LNCaP clone FGC (cell line): ENCODE measurements around the gene MOSMO.
"Not testable (repeated sequence)": the region's sequence is repeated elsewhere in the genome, so short reads cannot be mapped to it uniquely, and the experiment has no call there.

Source experiments
- DNase-seq: peaks from one replicate; pipeline ENCODE4 v3.0.0-alpha.2; 2011; ENCODE audit warnings: low read depth
- H3K4me3 ChIP-seq: 2 replicates; pipeline ENCODE4 v1.5.1; 2011; ENCODE audit warnings: mild to moderate bottlenecking, low read depth, low read length, control low read depth
- TF ChIP-seq, protein P1 (sequence below): IDR thresholded peaks from 2 replicates; pipeline ENCODE4 v1.5.1; 2012; ENCODE audit warnings: mild to moderate bottlenecking; ENCODE audit not compliant: control insufficient read depth, insufficient read depth; ENCODE audit errors: extremely low read depth

MOSMO gene

DNA sequence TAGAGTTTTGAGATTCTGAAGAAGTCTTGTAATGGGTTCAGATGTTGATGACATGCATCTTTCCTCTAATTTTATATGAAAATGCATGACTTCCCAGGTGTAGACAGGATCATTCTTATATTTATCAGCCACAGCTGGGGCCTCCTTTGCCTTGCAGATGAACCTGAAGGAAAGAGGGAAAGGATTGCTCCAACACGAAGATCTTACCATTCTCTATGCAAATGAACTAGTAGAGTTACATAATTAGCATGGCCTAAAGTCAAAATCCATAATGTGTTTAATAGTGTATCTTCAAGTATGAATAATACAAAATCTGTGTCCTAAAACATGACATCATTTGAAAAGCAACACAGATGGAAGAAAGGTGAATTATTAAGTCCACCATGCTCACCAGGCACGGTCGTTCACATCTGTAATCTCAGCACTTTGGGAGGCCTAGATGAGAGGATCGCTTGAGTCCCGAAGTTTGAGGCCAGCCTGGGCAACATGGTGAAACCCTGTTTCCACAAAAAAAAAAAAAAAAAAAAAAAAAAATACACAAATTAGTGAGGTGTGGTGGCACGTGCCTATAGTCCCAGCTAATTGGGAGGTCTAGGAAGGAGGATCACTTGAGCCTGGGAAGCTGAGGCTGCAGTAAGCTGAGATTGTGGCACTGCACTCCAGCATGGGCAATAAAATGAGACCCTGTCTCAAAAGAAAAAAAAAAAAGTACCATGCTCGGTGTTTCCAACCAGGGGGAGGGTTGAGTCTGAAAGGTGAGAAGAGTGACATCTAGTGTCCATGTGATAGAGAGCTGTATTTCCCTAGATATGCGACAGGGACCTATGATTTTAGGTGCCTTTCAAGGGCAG lies 90.7 kb downstream of the MOSMO start:
- no peak overlapping the region for H3K4me3 ChIP-seq
- TF ChIP-seq, protein P1, sequence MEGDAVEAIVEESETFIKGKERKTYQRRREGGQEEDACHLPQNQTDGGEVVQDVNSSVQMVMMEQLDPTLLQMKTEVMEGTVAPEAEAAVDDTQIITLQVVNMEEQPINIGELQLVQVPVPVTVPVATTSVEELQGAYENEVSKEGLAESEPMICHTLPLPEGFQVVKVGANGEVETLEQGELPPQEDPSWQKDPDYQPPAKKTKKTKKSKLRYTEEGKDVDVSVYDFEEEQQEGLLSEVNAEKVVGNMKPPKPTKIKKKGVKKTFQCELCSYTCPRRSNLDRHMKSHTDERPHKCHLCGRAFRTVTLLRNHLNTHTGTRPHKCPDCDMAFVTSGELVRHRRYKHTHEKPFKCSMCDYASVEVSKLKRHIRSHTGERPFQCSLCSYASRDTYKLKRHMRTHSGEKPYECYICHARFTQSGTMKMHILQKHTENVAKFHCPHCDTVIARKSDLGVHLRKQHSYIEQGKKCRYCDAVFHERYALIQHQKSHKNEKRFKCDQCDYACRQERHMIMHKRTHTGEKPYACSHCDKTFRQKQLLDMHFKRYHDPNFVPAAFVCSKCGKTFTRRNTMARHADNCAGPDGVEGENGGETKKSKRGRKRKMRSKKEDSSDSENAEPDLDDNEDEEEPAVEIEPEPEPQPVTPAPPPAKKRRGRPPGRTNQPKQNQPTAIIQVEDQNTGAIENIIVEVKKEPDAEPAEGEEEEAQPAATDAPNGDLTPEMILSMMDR, result peak; percentile 85
- peak; percentile 40 for DNase-seq

DNA sequence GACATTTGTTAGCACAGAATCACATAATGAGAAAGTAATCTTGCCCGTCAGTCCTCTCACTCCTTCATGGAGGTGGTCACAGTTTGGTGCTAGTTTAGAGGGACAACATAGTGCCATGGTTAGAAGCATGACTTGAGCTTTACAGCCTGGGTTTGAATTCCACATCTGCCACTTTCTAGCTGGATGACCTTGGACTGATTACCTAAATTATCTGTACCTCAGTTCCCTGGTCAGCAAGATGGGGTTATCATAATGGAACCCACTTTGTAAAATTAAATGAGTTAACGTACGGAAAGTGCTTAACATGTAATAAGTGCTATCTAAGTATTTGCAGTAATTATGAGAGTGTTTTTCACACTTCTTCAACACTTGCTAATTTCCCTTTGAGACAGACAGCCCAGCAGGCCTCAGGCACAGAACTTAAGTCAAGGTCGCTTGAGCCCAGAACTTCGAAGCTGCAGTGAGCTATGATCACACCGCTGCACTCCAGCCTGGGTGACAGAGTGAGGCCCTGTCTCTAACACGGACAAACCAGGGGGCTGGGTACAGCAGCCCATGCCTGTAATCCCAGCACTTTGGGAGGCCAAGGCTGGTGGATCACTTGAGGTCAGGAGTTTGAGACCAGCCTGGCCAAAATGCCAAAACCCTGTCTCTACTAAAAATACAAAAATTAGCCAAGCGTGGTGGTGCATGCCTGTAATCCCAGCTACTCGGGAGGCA lies 91.5 kb downstream of the MOSMO start:
- TF ChIP-seq, protein P1, result no peak
- DNase-seq, result no peak
- H3K4me3 ChIP-seq, result no peak overlapping the region

DNA sequence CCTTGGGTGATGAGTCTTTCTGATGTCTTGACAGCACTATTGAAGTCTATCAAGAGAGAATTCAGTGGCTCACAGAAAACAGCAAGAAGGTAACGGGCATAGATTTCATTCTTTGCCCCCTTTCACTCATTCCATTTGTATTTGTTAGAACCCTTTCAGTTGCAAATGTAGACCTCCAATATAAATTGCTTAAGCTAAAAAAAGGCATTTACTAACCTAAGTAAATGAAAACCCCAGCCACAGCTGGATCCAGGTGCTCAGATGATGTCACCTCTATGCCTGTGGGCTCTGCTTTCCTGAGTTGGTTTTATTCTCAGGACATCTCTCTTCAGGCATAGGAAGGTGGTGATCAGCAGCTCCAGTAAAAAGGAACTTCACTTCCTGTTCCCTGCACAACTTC lies 95.5 kb downstream of the MOSMO start:
- H3K4me3 ChIP-seq, result no peak overlapping the region

DNA sequence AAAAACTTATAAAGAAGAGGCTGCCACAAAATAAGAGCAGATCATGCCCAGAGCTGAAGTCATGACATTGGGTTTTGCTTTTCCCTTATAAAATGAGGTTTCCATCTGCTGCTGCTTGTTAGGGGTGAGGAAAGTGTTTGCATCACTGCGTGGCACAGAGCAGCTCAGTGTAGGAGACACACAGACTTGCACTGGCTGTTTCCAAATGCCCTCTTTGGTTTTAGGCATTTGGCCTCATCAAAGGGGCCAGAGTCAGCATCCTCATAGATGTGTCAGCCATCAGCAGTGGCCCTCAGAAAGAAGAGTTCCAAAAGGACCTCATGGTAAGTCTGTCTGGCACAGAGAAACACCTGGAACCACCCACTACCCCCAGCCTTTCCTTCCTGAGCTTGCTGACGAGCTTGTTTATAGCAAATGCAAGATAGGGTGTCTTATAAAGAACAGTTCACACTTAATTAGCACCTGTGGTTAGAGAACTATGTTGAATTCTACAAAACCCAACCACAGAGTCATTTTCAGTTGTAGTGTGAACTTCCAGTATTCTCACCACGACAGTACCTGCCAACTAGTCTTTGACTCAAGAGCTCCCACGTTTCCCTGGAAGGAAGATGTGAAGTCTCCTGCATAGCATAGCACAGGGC lies 101.5 kb downstream of the MOSMO start:
- no peak for DNase-seq
- no peak overlapping the region for H3K4me3 ChIP-seq
- TF ChIP-seq, protein P1, result no peak

More for the DNA sequence above, 95.5 kb downstream of the MOSMO start:
- TF ChIP-seq, protein P1, result no peak
- no peak for DNase-seq

DNA sequence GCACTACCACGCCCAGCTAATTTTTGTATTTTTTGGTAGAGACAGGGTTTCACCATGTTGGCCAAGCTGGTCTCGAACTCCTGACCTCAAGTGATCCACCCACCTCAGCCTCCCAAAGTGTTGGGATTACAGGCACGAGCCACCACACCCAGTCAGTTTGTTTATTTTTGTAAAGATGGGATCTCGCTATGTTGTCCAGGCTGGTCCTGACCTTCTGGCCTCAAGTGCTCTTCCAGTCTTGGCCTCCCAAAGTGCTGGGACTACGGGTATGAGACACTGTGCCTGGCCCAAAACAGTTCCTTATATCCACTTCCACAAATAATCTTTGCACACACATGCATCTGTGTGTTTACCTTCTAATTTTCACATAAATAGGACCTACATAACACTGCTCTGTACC lies 103.7 kb downstream of the MOSMO start:
- not testable (repeated sequence) for DNase-seq, H3K4me3 ChIP-seq

DNA sequence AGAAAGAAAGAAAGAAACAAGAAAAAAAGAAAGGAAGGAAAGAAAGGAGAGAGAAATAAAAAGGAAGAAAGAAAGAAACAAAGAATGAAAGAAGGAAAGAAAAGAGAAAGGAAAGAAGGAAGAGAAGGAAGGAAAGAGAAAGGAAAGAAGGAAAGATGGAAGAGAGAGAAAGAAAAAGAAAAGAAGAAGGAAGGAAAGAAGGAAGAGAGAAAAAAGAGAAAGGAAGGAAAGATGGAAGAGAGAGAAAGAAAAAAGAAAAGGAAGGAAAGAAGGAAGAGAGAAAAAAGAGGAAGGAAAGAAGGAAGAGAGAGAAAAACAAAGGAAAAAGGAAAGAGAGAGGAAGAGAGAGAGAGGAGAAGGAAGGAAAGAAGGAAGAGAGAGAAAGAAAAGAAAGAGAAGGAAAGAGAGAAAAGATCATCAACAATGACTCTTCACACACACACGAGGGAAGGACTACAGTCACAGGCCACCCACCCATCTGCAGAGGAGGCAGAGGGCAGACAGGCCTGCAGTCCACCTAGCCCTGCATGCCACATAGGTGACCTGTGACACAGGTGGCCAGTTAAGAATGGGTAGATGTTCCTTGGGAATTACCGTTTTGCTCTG lies 108.3 kb downstream of the MOSMO start:
- TF ChIP-seq, protein P1, result no peak
- no peak for DNase-seq
- no peak overlapping the region for H3K4me3 ChIP-seq

DNA sequence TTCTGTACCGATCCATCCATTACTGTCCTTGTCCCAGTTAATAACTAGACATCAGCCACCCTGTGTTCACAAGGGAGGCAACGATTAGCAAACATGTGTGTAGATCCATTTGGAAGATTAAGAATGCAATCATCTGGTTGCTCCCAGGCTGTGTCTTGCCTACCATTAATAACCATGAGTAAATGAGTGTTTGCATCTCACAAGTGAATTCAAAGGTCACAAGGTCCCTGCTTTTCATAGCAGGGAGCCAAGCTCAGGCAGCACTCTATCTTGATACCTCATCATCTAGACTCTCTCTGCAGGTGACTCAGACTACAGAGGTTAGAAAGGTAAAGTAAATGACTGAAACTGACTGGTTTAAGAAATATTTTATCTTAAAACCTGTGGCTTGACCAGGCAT lies 109.7 kb downstream of the MOSMO start:
- H3K4me3 ChIP-seq, result no peak overlapping the region
- no peak for DNase-seq
- TF ChIP-seq, protein P1, result no peak
